Sigmoid colon (tissue), 7 donors: Measurements from ENCODE around the gene OR13J1. TPM values are rescaled to one million over a fixed set of nuclear protein-coding genes. Genes with fewer than 3 reads are reported as not detected.

ENCODE experiments used
- DNase-seq: peaks from one replicate; pipeline ENCODE4 v3.0.0-alpha.2; 2019
- H3K27ac ChIP-seq, 4 donors: fragments of 200-600 bp; sonication (generic); one replicate each; pipeline ENCODE4 v1.5.1; 2016 to 2019; ENCODE audit warnings: mild to moderate bottlenecking in 1 of 4
- H3K27me3 ChIP-seq, 3 donors: fragments of 200-600 bp; sonication (generic); one replicate each; pipeline ENCODE4 v1.5.1; 2019; ENCODE audit warnings: mild to moderate bottlenecking in 1 of 3
- H3K36me3 ChIP-seq, 4 donors: fragments of 200-600 bp; sonication (generic); one replicate each; pipeline ENCODE4 v1.5.1; 2016 to 2019
- H3K4me1 ChIP-seq, 4 donors: fragments of 200-600 bp; sonication (generic); one replicate each; pipeline ENCODE4 v1.5.1; 2017 to 2019
- H3K4me3 ChIP-seq, 4 donors: fragments of 200-600 bp; sonication (generic); one replicate each; pipeline ENCODE4 v1.5.1; 2017 to 2019; ENCODE audit warnings: mild to moderate bottlenecking in 2 of 4, moderate library complexity in 1 of 4
- H3K9me3 ChIP-seq, 4 donors: fragments of 200-600 bp in 3 of 4; sonication (generic) in 3 of 4; one replicate each; pipeline versions ENCODE4 v1.5.1 to v1.6.1; 2013 to 2019
- EP300 ChIP-seq, 4 donors: sonication (generic); formaldehyde crosslinking; IDR thresholded peaks; one replicate each; pipeline ENCODE4 v1.6.1; 2017; ENCODE audit warnings: antibody characterized with exemption in 4 of 4
- POLR2A ChIP-seq, 2 donors: fragments of 450-650 bp; IDR thresholded peaks; one replicate each; pipeline ENCODE4 v1.6.1; 2016; ENCODE audit warnings: antibody characterized with exemption in 2 of 2, mild to moderate bottlenecking in 2 of 2, moderate library complexity in 2 of 2
- POLR2AphosphoS5 ChIP-seq, 4 donors: sonication (generic); formaldehyde crosslinking; IDR thresholded peaks; one replicate each; pipeline ENCODE4 v1.6.1; 2017; ENCODE audit warnings: antibody characterized with exemption in 4 of 4
- WGBS, 2 donors: extraction: QIAGEN DNeasy Blood & Tissue Kit; methylation state at CpG; one replicate each; pipeline ENCODE4 v1.1.7; 2013; 5-methylcytosine and 5-hydroxymethylcytosine counted together
- intact Hi-C: fragments of 100-400 bp; cut with DNase I; formaldehyde crosslinking; loops from one replicate; pipeline ENCODE4 v1.15.1; 2023
- polyA plus RNA-seq, 3 donors: library from polyadenylated mRNA; stranded (reverse); fragments of 200-250 nt; gene quantifications; one replicate each; pipeline ENCODE4 v1.2.3, GENCODE V29; 2013
- total RNA-seq, 4 donors: library from RNA; depleted of rRNA; stranded (reverse); fragments of >200 nt; gene quantifications; one replicate each; pipeline ENCODE4 v1.1.0, GENCODE V29; 2016
- TF ChIP-seq, protein P1 (sequence below), 4 experiments: fragments of 450-650 bp in 3 of 4; fragments of 200-600 bp in 1 of 4; IDR thresholded peaks; one replicate each; pipeline ENCODE4 v1.5.1; 2016 to 2019; ENCODE audit warnings: antibody characterized with exemption in 4 of 4, mild to moderate bottlenecking in 3 of 4, moderate library complexity in 2 of 4
- donor health status: healthy with polysubstance abuse.
- donor health status: Bipolar disorder and iron deficiency.
- donor health status: healthy.

OR13J1 gene
- total and polyA plus RNA-seq, 7 donors = not detected

DNA sequence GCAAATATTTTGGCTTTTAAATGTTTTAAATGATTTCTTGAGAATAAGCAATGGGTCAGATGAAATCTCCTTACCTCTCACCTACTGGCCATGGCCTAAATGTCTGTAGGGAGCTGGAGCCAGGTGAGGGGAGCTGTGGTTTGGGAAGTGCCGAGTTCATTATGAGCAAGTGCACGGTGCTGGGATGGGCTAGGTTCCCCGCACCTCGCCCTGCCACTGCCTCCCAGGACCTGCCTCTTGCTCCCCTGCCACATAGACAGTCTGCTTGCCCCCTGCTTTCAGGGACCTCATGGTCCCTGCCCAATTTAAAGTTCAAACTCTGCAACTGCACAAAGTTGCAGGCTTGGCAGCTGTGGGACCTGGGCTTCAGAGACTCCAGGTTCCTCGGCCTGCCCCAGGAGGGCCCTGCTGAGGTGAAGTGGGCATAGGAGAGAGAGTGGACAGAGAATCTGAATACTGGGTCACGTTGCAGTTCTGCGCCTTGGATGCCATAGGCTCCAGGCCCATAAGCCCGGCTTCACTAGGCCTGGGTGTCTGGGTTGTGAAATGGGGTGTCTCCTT is 5.4 kb downstream of the OR13J1 start:
- no peaks in the 10 kb centered on the region for H3K4me1 ChIP-seq
- no peaks in the 10 kb centered on the region for H3K9me3 ChIP-seq
- WGBS, 2 donors = 88 to 89% methylated on average over 8 of the region's 8 CpGs
- DNase-seq = no peak
- H3K27me3 ChIP-seq = peaks cover 0 to 13% (median 4%) of the 10 kb centered on the region in 3 donors
- no peak overlapping the region for H3K4me3 ChIP-seq
- TF ChIP-seq POLR2A (IDR thresholded peaks at IDR 0.05) (no peak), EP300 (IDR thresholded peaks at IDR 0.05) (no peak), POLR2AphosphoS5 (IDR thresholded peaks at IDR 0.05) (no peak)
- TF ChIP-seq, protein P1, sequence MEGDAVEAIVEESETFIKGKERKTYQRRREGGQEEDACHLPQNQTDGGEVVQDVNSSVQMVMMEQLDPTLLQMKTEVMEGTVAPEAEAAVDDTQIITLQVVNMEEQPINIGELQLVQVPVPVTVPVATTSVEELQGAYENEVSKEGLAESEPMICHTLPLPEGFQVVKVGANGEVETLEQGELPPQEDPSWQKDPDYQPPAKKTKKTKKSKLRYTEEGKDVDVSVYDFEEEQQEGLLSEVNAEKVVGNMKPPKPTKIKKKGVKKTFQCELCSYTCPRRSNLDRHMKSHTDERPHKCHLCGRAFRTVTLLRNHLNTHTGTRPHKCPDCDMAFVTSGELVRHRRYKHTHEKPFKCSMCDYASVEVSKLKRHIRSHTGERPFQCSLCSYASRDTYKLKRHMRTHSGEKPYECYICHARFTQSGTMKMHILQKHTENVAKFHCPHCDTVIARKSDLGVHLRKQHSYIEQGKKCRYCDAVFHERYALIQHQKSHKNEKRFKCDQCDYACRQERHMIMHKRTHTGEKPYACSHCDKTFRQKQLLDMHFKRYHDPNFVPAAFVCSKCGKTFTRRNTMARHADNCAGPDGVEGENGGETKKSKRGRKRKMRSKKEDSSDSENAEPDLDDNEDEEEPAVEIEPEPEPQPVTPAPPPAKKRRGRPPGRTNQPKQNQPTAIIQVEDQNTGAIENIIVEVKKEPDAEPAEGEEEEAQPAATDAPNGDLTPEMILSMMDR (IDR thresholded peaks at IDR 0.05) = no peak
- intact Hi-C loops = no loop called here
- no peak overlapping the region for H3K27ac ChIP-seq
- H3K36me3 ChIP-seq = no peaks in the 10 kb centered on the region

DNA sequence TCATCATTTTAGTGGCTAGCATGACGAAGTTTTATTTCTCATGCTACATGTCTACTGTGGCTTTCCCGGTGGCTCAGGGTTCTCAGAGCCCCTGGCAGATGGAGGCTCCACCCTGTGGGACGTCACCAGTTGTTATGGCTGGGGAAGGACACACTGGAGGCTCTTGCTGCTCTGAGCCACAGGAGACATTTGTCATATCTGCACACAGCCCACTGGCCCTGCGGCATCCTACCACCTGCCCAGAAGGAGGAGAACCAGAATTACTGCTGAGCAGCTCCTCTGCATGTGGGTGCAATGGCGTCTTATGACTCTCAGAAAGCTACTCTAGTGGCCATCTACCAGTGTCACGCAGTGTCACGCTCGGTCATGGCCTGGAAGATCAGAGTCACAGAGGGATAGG is 6.6 kb downstream of the OR13J1 start:
- Histone ChIP-seq H3K9me3 (no peaks in the 10 kb centered on the region), H3K27ac (no peak overlapping the region), H3K27me3 (peaks cover 0 to 6% (median 0%) of the 10 kb centered on the region in 3 donors), H3K4me1 (no peaks in the 10 kb centered on the region), H3K4me3 (no peak overlapping the region), H3K36me3 (no peaks in the 10 kb centered on the region)
- intact Hi-C loops = no loop called here
- TF ChIP-seq POLR2AphosphoS5 (IDR thresholded peaks at IDR 0.05) (no peak), EP300 (IDR thresholded peaks at IDR 0.05) (no peak), POLR2A (IDR thresholded peaks at IDR 0.05) (no peak)
- TF ChIP-seq, protein P1 (IDR thresholded peaks at IDR 0.05) = no peak
- 66 to 78% methylated on average over 8 of the region's 8 CpGs for WGBS, 2 donors
- DNase-seq = no peak

DNA sequence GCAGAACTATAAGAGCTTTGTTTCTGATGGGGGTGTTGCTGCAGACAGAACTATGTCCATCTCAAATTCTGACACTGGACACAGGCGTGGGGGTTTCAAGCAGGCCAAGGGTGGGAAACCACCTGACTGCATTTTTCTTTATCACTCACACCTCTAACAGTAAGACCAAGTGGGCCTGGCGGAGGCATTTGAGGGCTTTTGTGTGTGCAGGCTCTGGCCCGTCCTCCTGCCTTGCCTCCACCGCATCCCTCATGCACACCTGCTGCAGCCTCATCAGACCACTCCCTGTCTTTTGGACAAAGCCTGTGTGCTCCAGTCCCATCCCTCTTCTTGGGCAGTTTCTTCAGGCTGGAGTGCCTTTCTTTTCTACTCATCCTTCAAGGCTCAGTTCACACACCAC is 7.9 kb downstream of the OR13J1 start:
- Histone ChIP-seq H3K27ac (no peak overlapping the region), H3K36me3 (no peaks in the 10 kb centered on the region), H3K4me3 (no peak overlapping the region), H3K9me3 (no peaks in the 10 kb centered on the region), H3K4me1 (no peaks in the 10 kb centered on the region), H3K27me3 (peaks cover 0 to under 1% (median 0%) of the 10 kb centered on the region in 3 donors)
- intact Hi-C loops = no loop called here
- TF ChIP-seq POLR2A (IDR thresholded peaks at IDR 0.05) (no peak), POLR2AphosphoS5 (IDR thresholded peaks at IDR 0.05) (no peak), EP300 (IDR thresholded peaks at IDR 0.05) (no peak)
- TF ChIP-seq, protein P1 (IDR thresholded peaks at IDR 0.05) = no peak
- WGBS, 2 donors = 71 to 88% methylated on average over 4 of the region's 4 CpGs
- no peak for DNase-seq

DNA sequence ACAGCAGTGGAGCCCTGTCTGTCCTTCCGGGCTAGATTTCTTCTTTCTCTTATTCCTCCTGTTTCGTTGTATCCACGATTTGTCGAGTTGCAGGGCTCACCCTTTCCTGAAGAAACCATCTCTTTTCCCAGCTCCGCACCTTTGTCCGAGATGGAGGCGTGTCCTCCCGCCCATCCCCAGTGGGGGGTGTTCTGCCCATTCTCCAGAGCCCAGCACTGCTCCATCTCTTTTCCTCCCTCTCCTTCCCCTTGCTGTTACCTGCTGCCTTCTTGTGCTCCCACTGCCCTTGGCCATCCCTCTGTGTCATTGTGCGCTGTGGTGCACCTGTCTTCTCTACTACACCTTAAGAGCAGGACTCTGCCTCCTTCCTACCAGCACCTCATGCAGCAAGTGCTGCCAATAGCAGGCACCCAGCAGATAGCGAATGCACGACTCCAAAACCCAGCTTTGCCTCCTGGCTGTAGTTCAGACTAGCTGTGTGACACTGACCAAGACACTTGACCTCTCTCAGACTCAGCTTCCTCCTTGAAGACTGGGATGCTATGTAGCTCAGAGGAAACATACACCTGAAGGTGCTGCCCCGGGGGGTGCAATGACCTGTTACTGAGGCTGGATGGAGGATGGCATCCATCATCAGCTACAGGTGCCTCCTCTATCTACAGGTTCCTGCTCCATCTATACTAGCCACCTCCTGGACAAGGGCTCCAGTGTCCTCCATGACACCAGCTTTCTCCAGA is 8.9 kb downstream of the OR13J1 start:
- intact Hi-C loops = no loop called here
- peak; percentile 30 for DNase-seq
- TF ChIP-seq EP300 (IDR thresholded peaks at IDR 0.05) (no peak), POLR2AphosphoS5 (IDR thresholded peaks at IDR 0.05) (no peak), POLR2A (IDR thresholded peaks at IDR 0.05) (no peak)
- TF ChIP-seq, protein P1 (IDR thresholded peaks at IDR 0.05) = no peak
- 39 to 63% methylated on average over 12 of the region's 12 CpGs for WGBS, 2 donors
- H3K27me3 ChIP-seq = no peaks in the 10 kb centered on the region
- no peak overlapping the region for H3K27ac ChIP-seq
- no peaks in the 10 kb centered on the region for H3K4me1 ChIP-seq
- H3K9me3 ChIP-seq = no peaks in the 10 kb centered on the region
- H3K36me3 ChIP-seq = no peaks in the 10 kb centered on the region
- H3K4me3 ChIP-seq = no peak overlapping the region
